ENCODE measurements around the gene HSF5.

HSF5 gene

DNA sequence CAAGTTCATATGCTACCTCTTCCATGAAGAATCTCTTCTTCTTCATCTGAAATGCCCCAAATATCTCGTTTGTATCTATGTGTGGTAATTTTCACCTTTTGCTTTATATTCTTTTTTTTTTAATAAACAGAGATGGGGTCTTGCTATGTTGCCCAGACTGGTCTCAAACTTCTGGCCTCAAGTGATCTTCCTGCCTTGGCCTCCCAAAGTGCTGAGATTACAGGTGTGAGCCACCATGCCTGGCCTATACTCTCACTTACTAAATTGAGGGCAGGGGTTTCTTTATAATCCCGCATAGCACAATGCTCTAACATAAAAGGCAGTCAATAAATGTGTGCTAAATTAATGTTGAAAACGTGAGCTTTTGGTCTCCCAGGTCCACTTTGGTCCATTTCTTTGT is 101.5 kb downstream of the HSF5 start:
- H3K27ac ChIP-seq: peak overlapping the region; percentile 99
- TF ChIP-seq ZFX (IDR thresholded peaks at IDR 0.05; ENCODE audit: borderline replicate concordance) (no peak), CTCF (IDR thresholded peaks at IDR 0.05) (no peak)

GRCh38 chr17:58385359-58385899 is 102.8 kb downstream of the HSF5 start:
- peak overlapping the region; percentile 99 for H3K27ac ChIP-seq
- no peak for TF ChIP-seq ZFX (IDR thresholded peaks at IDR 0.05; ENCODE audit: borderline replicate concordance)
- TF ChIP-seq CTCF (IDR thresholded peaks at IDR 0.05): no peak

DNA sequence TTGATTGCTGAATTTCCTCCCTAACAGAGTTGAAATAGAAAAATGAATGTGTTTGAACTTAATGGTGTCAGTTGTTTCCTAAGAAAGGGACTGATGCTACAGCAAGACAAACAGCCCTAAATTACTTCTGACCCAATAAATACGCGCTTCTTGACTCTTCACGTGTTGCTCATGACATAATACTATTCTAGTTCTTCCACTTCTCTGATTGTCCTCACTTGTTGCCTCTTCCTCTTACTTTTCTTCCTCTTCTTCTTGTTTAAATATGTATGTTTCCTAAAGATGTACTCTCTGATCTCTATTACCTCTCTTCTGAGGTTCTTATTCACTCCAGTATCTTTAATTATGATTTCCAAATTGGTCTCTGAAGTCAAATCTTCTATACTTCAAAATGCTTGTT is 103.3 kb downstream of the HSF5 start:
- H3K27ac ChIP-seq: peak overlapping the region; percentile 99
- TF ChIP-seq CTCF (IDR thresholded peaks at IDR 0.05) (no peak), ZFX (IDR thresholded peaks at IDR 0.05; ENCODE audit: borderline replicate concordance) (no peak)

DNA sequence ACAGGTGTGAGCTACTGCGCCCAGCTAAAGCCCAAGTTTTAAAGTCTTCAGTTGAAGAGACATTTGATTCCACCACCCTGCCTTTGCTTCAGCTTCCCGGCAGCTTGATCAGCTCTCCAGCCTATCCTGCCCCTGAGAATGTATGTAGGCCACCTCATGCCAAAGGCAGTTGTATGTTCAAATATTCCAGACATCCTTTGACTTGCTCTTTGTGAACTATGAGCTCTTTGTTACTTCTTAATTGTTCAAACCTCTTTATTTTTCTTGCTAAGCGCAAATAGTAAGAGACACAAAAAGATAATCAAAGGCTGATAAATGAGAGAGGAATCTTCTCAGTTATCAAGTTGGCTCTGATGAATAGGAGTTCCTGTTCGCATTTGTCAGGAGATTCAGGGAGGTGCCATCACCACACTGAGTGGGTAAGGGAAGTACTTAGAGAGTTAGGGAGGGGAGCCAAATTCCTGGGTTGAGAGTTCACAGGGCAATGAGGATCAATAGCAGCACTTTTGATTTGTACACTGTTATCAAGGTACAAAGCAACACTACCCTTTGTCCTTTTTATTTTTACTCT is 104.2 kb downstream of the HSF5 start:
- TF ChIP-seq ZFX (IDR thresholded peaks at IDR 0.05; ENCODE audit: borderline replicate concordance) (no peak), CTCF (IDR thresholded peaks at IDR 0.05) (no peak)
- peak overlapping the region; percentile 99 for H3K27ac ChIP-seq

GRCh38 chr17:58382872-58383242 is 105.4 kb downstream of the HSF5 start:
- no peak for TF ChIP-seq ZFX (IDR thresholded peaks at IDR 0.05; ENCODE audit: borderline replicate concordance)
- no peak for TF ChIP-seq CTCF (IDR thresholded peaks at IDR 0.05)
- peak overlapping the region; percentile 99 for H3K27ac ChIP-seq

DNA sequence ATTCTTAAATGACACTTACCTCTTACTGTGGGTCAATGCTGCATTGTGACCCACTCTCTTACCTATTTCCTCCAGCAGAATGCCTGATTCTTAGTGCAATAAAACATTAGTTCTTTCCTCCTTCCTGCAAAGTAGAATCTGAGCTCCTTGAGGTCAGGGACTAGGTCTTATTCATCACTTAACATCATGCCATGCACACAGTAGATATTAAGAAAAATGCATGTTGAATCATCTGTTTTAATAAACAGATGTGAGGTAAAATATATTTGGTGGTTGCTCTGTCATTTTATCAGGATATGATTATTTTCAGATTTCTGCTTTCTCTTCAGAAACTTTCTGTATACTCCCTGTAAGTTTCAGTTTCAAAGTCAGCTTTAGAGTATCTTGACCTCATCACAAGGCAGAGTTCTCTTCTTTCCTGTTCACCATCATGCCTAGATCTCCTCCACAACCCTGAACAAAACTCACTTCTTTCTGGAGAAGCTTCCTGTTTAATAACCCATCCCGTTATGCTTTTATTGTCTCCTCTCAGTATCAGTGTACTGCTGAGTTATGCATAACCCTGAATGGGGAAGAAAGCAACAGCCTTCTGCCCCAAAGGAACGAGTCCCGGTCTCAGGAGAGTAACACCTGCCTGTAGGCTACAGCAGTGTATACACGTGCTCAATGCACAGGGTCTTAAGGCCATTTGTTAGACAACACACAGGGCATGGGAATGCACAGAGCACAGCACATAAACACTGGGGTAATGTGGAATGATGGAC is 105.9 kb downstream of the HSF5 start:
- H3K27ac ChIP-seq: peak overlapping the region; percentile 99
- TF ChIP-seq ZFX (IDR thresholded peaks at IDR 0.05; ENCODE audit: borderline replicate concordance) (no peak), CTCF (IDR thresholded peaks at IDR 0.05) (no peak)
